ENCODE data around the gene BRAP. TPM values are rescaled to one million over a fixed set of nuclear protein-coding genes. Genes with fewer than 3 reads are reported as not detected.
"Not testable (repeated sequence)": the region's sequence is repeated elsewhere in the genome, so short reads cannot be mapped to it uniquely, and the experiment has no call there.

BRAP gene
- total RNA-seq, 4 donors from 2014 or later = 12.3 to 28.1 (median 17.7) TPM

DNA sequence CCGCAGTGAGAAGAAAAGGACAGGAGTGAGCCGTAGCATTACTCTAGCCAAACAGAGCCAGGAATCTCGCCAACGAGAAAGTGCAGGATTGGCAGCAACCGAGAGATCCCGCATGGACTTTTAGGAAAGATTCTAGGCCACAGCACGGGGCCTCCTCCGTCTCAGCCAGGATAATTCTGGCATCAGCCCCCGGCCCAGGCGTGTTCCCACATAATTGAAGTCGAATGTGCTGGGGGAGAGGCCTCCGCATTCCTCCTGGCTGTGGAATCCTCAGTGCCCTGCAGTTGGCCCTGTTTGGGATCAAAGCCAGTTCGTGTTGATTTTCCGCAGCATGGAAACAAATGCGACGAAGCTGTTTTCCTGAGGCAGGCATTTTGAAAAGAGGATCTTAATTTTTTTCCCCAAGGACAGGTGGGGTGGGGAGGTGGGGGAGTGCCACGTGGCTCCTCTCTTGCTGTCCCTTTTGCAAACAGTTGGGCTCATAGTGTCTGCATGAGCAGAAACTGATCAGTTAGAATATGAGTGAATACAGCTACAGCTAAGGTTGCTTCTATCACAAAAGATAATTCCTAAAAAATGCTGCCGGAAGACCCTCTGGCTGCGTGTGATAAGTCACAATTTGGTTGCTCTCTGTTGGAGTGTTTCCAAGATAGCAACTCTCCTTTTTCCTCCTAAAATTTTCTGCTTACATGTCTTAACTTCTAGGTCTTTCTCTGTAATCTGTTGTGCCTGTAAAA, 49.4 kb downstream of the BRAP start:
- H3K36me3 ChIP-seq = no peaks in the 10 kb centered on the region
- no peak overlapping the region for H3K4me3 ChIP-seq
- H3K4me1 ChIP-seq = peaks cover 0 to 10% (median 0%) of the 10 kb centered on the region in 4 donors
- no peaks in the 10 kb centered on the region for H3K27me3 ChIP-seq
- H3K27ac ChIP-seq = peak overlapping the region in 2 of 4 donors; percentile 7 to 65
- DNase-seq = peak in 1 of 3 donors; percentile 46
- H3K9me3 ChIP-seq = no peaks in the 10 kb centered on the region
- no peak for TF ChIP-seq POLR2A (IDR thresholded peaks at IDR 0.05)
- TF ChIP-seq, protein P1, sequence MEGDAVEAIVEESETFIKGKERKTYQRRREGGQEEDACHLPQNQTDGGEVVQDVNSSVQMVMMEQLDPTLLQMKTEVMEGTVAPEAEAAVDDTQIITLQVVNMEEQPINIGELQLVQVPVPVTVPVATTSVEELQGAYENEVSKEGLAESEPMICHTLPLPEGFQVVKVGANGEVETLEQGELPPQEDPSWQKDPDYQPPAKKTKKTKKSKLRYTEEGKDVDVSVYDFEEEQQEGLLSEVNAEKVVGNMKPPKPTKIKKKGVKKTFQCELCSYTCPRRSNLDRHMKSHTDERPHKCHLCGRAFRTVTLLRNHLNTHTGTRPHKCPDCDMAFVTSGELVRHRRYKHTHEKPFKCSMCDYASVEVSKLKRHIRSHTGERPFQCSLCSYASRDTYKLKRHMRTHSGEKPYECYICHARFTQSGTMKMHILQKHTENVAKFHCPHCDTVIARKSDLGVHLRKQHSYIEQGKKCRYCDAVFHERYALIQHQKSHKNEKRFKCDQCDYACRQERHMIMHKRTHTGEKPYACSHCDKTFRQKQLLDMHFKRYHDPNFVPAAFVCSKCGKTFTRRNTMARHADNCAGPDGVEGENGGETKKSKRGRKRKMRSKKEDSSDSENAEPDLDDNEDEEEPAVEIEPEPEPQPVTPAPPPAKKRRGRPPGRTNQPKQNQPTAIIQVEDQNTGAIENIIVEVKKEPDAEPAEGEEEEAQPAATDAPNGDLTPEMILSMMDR (IDR thresholded peaks at IDR 0.05) = no peak

DNA sequence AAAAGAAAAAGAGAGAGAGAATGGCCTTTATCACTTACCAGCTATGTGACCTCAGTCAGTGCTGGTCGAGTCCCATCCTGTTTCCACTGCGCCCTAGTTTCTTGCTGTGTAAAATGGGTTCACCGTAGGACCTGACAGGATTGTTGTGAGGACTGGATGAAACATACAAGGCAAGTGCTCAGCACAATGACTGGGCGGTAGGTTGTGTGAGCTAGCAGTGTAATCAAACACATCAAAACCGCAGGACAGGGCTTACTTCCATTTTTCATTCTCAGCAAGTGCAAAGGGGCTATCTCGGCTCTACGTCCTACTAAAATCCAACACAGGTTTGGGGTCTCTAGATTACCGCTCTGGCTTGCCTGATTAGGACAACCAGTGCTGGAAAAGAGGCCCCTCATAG, 50.2 kb downstream of the BRAP start:
- no peak for TF ChIP-seq POLR2A (IDR thresholded peaks at IDR 0.05)
- TF ChIP-seq, protein P1 (IDR thresholded peaks at IDR 0.05) = no peak
- no peaks in the 10 kb centered on the region for H3K27me3 ChIP-seq
- H3K4me1 ChIP-seq = peaks cover 0 to 10% (median 0%) of the 10 kb centered on the region in 4 donors
- DNase-seq = no peak
- no peaks in the 10 kb centered on the region for H3K36me3 ChIP-seq
- no peak overlapping the region for H3K4me3 ChIP-seq
- no peaks in the 10 kb centered on the region for H3K9me3 ChIP-seq
- peak overlapping the region in 1 of 4 donors; percentile 65 for H3K27ac ChIP-seq

DNA sequence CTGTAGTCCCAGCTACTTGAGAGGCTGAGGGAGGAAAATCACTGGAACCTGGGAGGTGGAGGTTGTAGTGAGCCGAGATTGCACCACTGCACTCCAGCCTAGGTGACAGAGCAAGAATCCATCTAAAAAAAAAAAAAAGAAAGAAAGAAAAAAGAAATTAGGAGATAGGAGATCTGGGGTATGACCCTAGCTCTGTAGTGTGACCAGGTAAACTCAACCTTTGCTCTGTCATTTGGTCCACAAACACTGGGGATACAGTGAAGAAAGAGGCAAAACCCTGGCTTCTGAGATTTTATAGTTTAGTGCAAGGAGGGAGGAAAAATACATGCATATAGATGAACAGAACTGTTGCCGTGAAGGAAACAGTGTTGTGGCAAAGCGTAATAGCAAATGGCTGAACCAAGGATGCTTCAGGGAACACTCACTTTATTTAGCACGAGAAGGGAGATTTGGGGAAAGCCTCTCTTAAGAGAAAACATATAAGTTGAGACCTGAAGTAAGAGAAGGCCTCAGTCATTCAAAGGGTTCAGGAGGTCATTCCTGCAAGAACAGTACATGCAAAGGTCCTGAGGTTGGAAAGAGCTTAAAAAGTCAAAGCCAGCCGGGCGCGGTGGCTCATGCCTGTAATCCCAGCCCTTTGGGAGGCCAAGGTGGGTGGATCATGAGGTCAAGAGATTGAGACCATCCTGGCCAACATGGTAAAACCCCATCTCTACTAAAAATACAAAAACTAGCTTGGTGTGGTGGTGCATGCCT, 57.1 kb downstream of the BRAP start:
- DNase-seq = no peak
- H3K9me3 ChIP-seq = no peaks in the 10 kb centered on the region
- no peaks in the 10 kb centered on the region for H3K4me1 ChIP-seq
- H3K4me3 ChIP-seq = no peak overlapping the region
- H3K27ac ChIP-seq = no peak overlapping the region
- TF ChIP-seq POLR2A (IDR thresholded peaks at IDR 0.05) = no peak
- TF ChIP-seq, protein P1 (IDR thresholded peaks at IDR 0.05) = no peak
- H3K36me3 ChIP-seq = no peaks in the 10 kb centered on the region
- H3K27me3 ChIP-seq = no peaks in the 10 kb centered on the region

DNA sequence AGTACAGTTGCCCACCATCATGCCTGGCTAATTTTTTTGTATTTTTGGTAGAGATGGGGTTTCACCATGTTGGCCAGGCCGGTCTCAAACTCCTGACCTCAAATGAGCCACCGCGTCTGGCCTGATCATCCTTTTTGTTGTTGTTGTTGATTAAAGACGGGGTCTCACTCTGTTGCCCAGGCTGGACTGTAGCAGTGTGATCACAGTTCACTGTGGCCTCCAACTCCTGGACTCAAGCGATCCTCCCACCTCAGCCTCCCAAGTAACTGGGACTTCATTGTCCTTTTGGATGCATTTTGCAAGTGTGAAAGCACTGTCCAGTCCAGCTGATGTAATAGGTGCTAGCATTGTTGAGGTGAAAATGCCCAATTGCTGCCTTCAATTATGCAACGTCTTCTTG, 59.5 kb downstream of the BRAP start:
- no peak overlapping the region for H3K27ac ChIP-seq
- TF ChIP-seq, protein P1 (IDR thresholded peaks at IDR 0.05) = no peak
- no peak for TF ChIP-seq POLR2A (IDR thresholded peaks at IDR 0.05)
- H3K36me3 ChIP-seq = no peaks in the 10 kb centered on the region
- H3K9me3 ChIP-seq = no peaks in the 10 kb centered on the region
- no peak overlapping the region for H3K4me3 ChIP-seq
- no peaks in the 10 kb centered on the region for H3K27me3 ChIP-seq
- DNase-seq = no peak
- H3K4me1 ChIP-seq = no peaks in the 10 kb centered on the region

DNA sequence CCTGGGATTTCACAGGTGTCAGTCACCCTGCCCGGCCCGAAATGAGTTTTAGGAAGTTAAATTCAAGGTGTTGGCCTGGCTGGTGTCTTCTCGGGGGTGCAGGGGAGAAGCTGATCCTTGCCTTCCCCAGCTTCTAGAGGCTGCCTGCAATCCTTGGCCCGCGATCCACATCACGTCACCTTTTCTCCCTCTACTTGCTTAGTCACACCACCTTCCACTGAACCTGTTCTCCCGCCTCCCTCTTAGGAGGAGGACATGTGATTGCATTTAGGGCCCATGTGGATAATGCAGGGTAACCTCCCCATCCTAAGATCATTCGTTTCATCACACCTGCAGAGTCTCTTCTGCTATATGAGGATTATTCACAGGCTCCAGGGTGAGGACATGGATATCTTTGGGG, 61.2 kb downstream of the BRAP start:
- no peak for TF ChIP-seq POLR2A (IDR thresholded peaks at IDR 0.05)
- TF ChIP-seq, protein P1 (IDR thresholded peaks at IDR 0.05) = no peak
- DNase-seq = no peak
- no peaks in the 10 kb centered on the region for H3K4me1 ChIP-seq
- H3K4me3 ChIP-seq = no peak overlapping the region
- H3K27ac ChIP-seq = no peak overlapping the region
- H3K27me3 ChIP-seq = no peaks in the 10 kb centered on the region
- no peaks in the 10 kb centered on the region for H3K36me3 ChIP-seq
- no peaks in the 10 kb centered on the region for H3K9me3 ChIP-seq

DNA sequence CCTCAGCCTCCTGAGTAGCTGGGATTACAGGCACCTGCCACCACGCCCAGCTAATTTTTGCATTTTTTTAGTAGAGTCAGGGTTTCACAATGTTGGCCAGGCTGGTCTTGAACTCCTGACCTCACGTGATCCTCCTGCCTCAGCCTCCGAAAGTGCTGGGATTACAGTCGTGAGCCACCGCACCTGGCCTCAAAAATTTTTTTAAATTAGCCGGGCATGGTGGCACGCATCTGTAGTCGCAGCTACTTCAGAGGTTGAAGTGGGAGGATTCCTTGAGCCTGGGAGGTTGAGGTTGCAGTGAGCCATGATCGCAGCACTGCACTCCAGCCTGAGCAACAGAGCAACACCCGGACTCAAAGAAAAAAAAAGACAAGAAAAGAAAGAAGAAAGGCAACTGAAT, 67.9 kb downstream of the BRAP start:
- H3K36me3 ChIP-seq, H3K27ac ChIP-seq, H3K9me3 ChIP-seq, DNase-seq, H3K27me3 ChIP-seq, H3K4me1 ChIP-seq, H3K4me3 ChIP-seq: not testable (repeated sequence)

Measured in Peyer's patch (tissue), 4 donors.